GM12878 (cell line): Measurements from ENCODE around the gene CAMTA1. TPM values are rescaled to one million over a fixed set of nuclear protein-coding genes. Genes with fewer than 3 reads are reported as not detected.
A peak's percentile ranks its signal among the peaks of the same experiment; 100 is the strongest.

Experiments
- ATAC-seq: fragments of 200-7000 bp; cut with Tn5 transposase; 3 replicates; pipeline ENCODE4 v1.9.1; 2020; ENCODE audit warnings: mild to moderate bottlenecking, moderate library complexity
- BruUV-seq: library from RNA; stranded (reverse); fragments of 400-500 nt; replicated peaks from 2 replicates; lab custom pipeline; 2021; lab: Mats Ljungman, UMichigan
- CTCF ChIA-PET: fragments of 300-600 bp; sonication (Branson Sonifier 250); formaldehyde crosslinking; extraction: SDS; loops from one replicate; lab custom pipeline; 2021; ENCODE audit warnings: inconsistent platforms; lab: Yijun Ruan, JAX
- POLR2A ChIA-PET: fragments of 350-600 bp; formaldehyde crosslinking; extraction: SDS; loops from one replicate; lab custom pipeline; 2021; ENCODE audit warnings: inconsistent platforms; lab: Charles Lee
- RAD21 ChIA-PET: fragments of 300-600 bp; sonication (Branson Sonifier 250); formaldehyde crosslinking; loops from one replicate; lab custom pipeline; 2023; ENCODE audit warnings: antibody characterized with exemption; ENCODE audit not compliant: unreplicated experiment; lab: Charles Lee
- SMC1A ChIA-PET: fragments of 300-600 bp; sonication (Branson Sonifier 250); formaldehyde crosslinking; loops from one replicate; lab custom pipeline; 2023; ENCODE audit not compliant: unreplicated experiment, uncharacterized antibody; lab: Charles Lee
- DNase-seq: peaks from one replicate; pipeline ENCODE4 v3.0.0-alpha.2; 2011; ENCODE audit warnings: low read depth, low spot score
- FAIRE-seq: peaks from 3 replicates; lab custom pipeline; 2011; peaks lifted over from hg19 to GRCh38; lab: Jason Lieb, UNC
- H2AFZ ChIP-seq: 2 replicates; pipeline ENCODE4 v1.6.0; 2011; ENCODE audit warnings: low read depth, low read length, control low read depth; ENCODE audit not compliant: control insufficient read depth
- H3K27ac ChIP-seq: 2 replicates; pipeline ENCODE4 v1.5.1; 2011; ENCODE audit warnings: control low read depth; ENCODE audit not compliant: control insufficient read depth, insufficient read depth
- H3K27me3 ChIP-seq, 2 experiments: replicated peaks in 1 of 2; 2 replicates each; pipeline versions ENCODE4 v1.6.0 to v1.6.1; 2011; ENCODE audit warnings: low read length in 1 of 2; ENCODE audit not compliant: control insufficient read depth in 2 of 2, insufficient read depth in 2 of 2
- H3K36me3 ChIP-seq, 2 experiments: 2 replicates each; pipeline ENCODE4 v1.5.1; 2011; ENCODE audit warnings: low read length in 1 of 2; ENCODE audit not compliant: control insufficient read depth in 2 of 2, insufficient read depth in 2 of 2
- H3K4me1 ChIP-seq: 2 replicates; pipeline ENCODE4 v1.6.1; 2011; ENCODE audit warnings: mild to moderate bottlenecking, low read length, moderate library complexity, mixed read lengths; ENCODE audit not compliant: control insufficient read depth, insufficient read depth
- H3K4me2 ChIP-seq: 2 replicates; pipeline ENCODE4 v1.6.0; 2011; ENCODE audit warnings: control low read depth; ENCODE audit not compliant: control insufficient read depth, insufficient read depth
- H3K4me3 ChIP-seq: fragments of 200-600 bp; sonication (generic); 2 replicates; pipeline ENCODE4 v1.5.1; 2016
- H3K79me2 ChIP-seq: 2 replicates; pipeline ENCODE4 v1.6.0; 2011; ENCODE audit warnings: low read length; ENCODE audit not compliant: control insufficient read depth, insufficient read depth
- H3K9ac ChIP-seq: 2 replicates; pipeline ENCODE4 v1.8.0; 2011; ENCODE audit warnings: low read length, control low read depth, mixed read lengths; ENCODE audit not compliant: control insufficient read depth, insufficient read depth
- H3K9me3 ChIP-seq: replicated peaks from 3 replicates; pipeline ENCODE4 v1.5.1; 2011; ENCODE audit warnings: mild to moderate bottlenecking, low read length; ENCODE audit not compliant: control insufficient read depth, insufficient read depth
- H4K20me1 ChIP-seq: 2 replicates; pipeline ENCODE4 v1.6.0; 2011; ENCODE audit not compliant: control insufficient read depth, insufficient read depth
- BCL11A ChIP-seq: IDR thresholded peaks from 2 replicates; pipeline ENCODE4 v1.6.1; 2011; ENCODE audit warnings: low read depth, low read length
- CEBPB ChIP-seq, 2 experiments: fragments of 150-350 bp in 1 of 2; IDR thresholded peaks; 2 replicates each; pipeline ENCODE4 v1.6.1; 2012 to 2014; ENCODE audit warnings: low read depth in 2 of 2, low read length in 2 of 2, borderline replicate concordance in 1 of 2, inconsistent platforms in 1 of 2
- CREB1 ChIP-seq: IDR thresholded peaks from 2 replicates; pipeline ENCODE4 v1.6.1; 2012; ENCODE audit warnings: low read depth, mild to moderate bottlenecking, inconsistent platforms
- EP300 ChIP-seq, 2 experiments: fragments of 150-350 bp in 1 of 2; IDR thresholded peaks; 2 replicates each; pipeline ENCODE4 v1.6.1; 2011 to 2012; ENCODE audit warnings: low read depth in 2 of 2, low read length in 2 of 2, borderline replicate concordance in 1 of 2, improper control_type of control experiment in 1 of 2, inconsistent platforms in 1 of 2; ENCODE audit not compliant: control insufficient read depth in 1 of 2
- FOXM1 ChIP-seq: IDR thresholded peaks from 2 replicates; pipeline ENCODE4 v1.6.1; 2012; ENCODE audit warnings: low read depth, mild to moderate bottlenecking, inconsistent platforms, low read length, moderate library complexity
- HDAC6 ChIP-seq: fragments of 200-600 bp; sonication (generic); IDR thresholded peaks from one replicate; pipeline ENCODE4 v1.8.0; 2017; ENCODE audit warnings: antibody characterized with exemption; ENCODE audit not compliant: unreplicated experiment
- IKZF2 ChIP-seq, 2 experiments: fragments of 450-650 bp; IDR thresholded peaks; 2 replicates each; pipeline ENCODE4 v1.6.1; 2017; ENCODE audit warnings: mild to moderate bottlenecking in 2 of 2, moderate library complexity in 2 of 2
- KAT2A ChIP-seq: conservative IDR thresholded peaks from 2 replicates; pipeline ENCODE4 v1.6.1; 2011; ENCODE audit warnings: low read depth, low read length; ENCODE audit not compliant: control insufficient read depth
- MEF2B ChIP-seq: fragments of 450-650 bp; IDR thresholded peaks from 2 replicates; pipeline ENCODE4 v1.6.1; 2018; ENCODE audit warnings: mild to moderate bottlenecking, moderate library complexity; ENCODE audit not compliant: partially characterized antibody, poor library complexity, severe bottlenecking
- NBN ChIP-seq: fragments of 450-650 bp; IDR thresholded peaks from 2 replicates; pipeline ENCODE4 v1.6.1; 2016
- NR2C1 ChIP-seq: fragments of 450-650 bp; IDR thresholded peaks from 2 replicates; pipeline ENCODE4 v1.6.1; 2017; ENCODE audit warnings: antibody characterized with exemption, mild to moderate bottlenecking, moderate library complexity
- NRF1 ChIP-seq: conservative IDR thresholded peaks from 2 replicates; pipeline ENCODE4 v1.6.1; 2011; ENCODE audit warnings: mild to moderate bottlenecking, low read depth, low read length, improper control_type of control experiment
- RUNX3 ChIP-seq: IDR thresholded peaks from 2 replicates; pipeline ENCODE4 v1.6.1; 2012; ENCODE audit warnings: low read length, inconsistent platforms
- SRF ChIP-seq, 2 experiments: IDR thresholded peaks; 2 replicates each; pipeline ENCODE4 v1.6.1; 2011; ENCODE audit warnings: low read depth in 2 of 2, low read length in 2 of 2, mild to moderate bottlenecking in 1 of 2, moderate library complexity in 1 of 2
- WGBS: methylation state at CpG from one replicate; pipeline ENCODE4 v1.1.6; 2016; ENCODE audit warnings: low lambda C conversion rate; ENCODE audit not compliant: insufficient replicate concordance, insufficient coverage; ENCODE audit errors: missing lambda C conversion rate; 5-methylcytosine and 5-hydroxymethylcytosine counted together
- in situ Hi-C: fragments of 300-500 bp; cut with MboI; formaldehyde crosslinking; loops from 9 replicates; pipeline ENCODE4 v1.14.3; 2018; ENCODE audit warnings: mixed read lengths
- intact Hi-C: fragments of 100-400 bp; cut with micrococcal nuclease; formaldehyde crosslinking; loops from one replicate; pipeline ENCODE4 v1.14.2; 2022; ENCODE audit not compliant: unreplicated experiment
- polyA plus RNA-seq, 11 experiments: library from polyadenylated mRNA; depleted of rRNA in 4 of 11; unstranded in 6 of 11; stranded (reverse) in 5 of 11; fragments of >200 nt; fragmentation: Nextera tagmentation in 4 of 11; fragmentation: Illumina TruSeq in 1 of 11; extraction: Ambion mirVana in 4 of 11; extraction: Trizol in 1 of 11; gene quantifications; 1 replicate in 1 of 11; 2 replicates in 10 of 11; pipeline versions ENCODE4 v1.2.1 to v1.2.3, GENCODE V29; 2011 to 2016; ENCODE audit warnings: inconsistent platforms in 2 of 11, missing spikeins in 2 of 11, low read depth in 1 of 11
- total RNA-seq, 4 experiments: library from RNA; depleted of rRNA in 3 of 4; stranded (reverse); fragments of >200 nt in 3 of 4; fragmentation: Illumina TruSeq in 1 of 4; extraction: Trizol in 1 of 4; gene quantifications; 2 replicates each; pipeline versions ENCODE4 v1.2.1 to v1.2.3, GENCODE V29; 2013 to 2021
- TF ChIP-seq, protein P1 (sequence below): fragments of 450-650 bp; IDR thresholded peaks from 2 replicates; pipeline ENCODE4 v1.6.1; 2016; ENCODE audit warnings: mild to moderate bottlenecking

CAMTA1 gene
- total and polyA plus RNA-seq, 10 of the 15 experiments (the other 5 are each of a cell fraction or from before 2014, with no cell fraction given): 37.7 to 148 (median 76.4) TPM

GRCh38 chr1:7549277-7550161, 764.3 kb downstream of the CAMTA1 start:
- Histone ChIP-seq H2AFZ (peak overlapping the region; percentile 4), H3K9me3 (no peaks in the 10 kb centered on the region; the same call in 2 of the 3 replicates), H4K20me1 (no peaks in the 10 kb centered on the region), H3K9ac (no peak overlapping the region), H3K79me2 (no peaks in the 10 kb centered on the region), H3K36me3 (no peaks in the 10 kb centered on the region), H3K27me3 (no peaks in the 10 kb centered on the region), H3K4me2 (peak overlapping the region; percentile 30; the same call in 1 of the 2 replicates), H3K4me1 (no peaks in the 10 kb centered on the region; the same call in 1 of the 2 replicates), H3K27ac (no peak overlapping the region; the same call in 1 of the 2 replicates), H3K4me3 (no peak overlapping the region)
- ChIA-PET SMC1A (no interaction called here), POLR2A (no interaction called here), CTCF (no interaction called here), RAD21 (no interaction called here)
- no peak for TF ChIP-seq NBN
- no peak for TF ChIP-seq KAT2A
- peak; percentile 40; the same call in 1 of the 2 replicates for TF ChIP-seq NR2C1
- TF ChIP-seq NRF1: no peak
- TF ChIP-seq, protein P1, sequence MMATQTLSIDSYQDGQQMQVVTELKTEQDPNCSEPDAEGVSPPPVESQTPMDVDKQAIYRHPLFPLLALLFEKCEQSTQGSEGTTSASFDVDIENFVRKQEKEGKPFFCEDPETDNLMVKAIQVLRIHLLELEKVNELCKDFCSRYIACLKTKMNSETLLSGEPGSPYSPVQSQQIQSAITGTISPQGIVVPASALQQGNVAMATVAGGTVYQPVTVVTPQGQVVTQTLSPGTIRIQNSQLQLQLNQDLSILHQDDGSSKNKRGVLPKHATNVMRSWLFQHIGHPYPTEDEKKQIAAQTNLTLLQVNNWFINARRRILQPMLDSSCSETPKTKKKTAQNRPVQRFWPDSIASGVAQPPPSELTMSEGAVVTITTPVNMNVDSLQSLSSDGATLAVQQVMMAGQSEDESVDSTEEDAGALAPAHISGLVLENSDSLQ: peak; percentile 32; the same call in 1 of the 2 replicates
- 0 out of 4 replicates have a peak, but pooled peaks of 1 of the 2 experiments have one; percentile 14 for TF ChIP-seq SRF (IDR thresholded peaks at IDR 0.05; ENCODE audit: low read depth in 2 of 2, low read length in 2 of 2)
- 0 out of 4 replicates have a peak, but pooled peaks of 1 of the 2 experiments have one; percentile 14 for TF ChIP-seq IKZF2 (IDR thresholded peaks at IDR 0.05)
- TF ChIP-seq CEBPB (IDR thresholded peaks at IDR 0.05; ENCODE audit: borderline replicate concordance in 1 of 2, low read depth in 2 of 2, low read length in 2 of 2): no peak
- TF ChIP-seq HDAC6: no peak
- no peak for TF ChIP-seq BCL11A
- TF ChIP-seq FOXM1: no peak
- TF ChIP-seq CREB1: no peak
- peak; percentile 47 for TF ChIP-seq MEF2B
- TF ChIP-seq EP300 (IDR thresholded peaks at IDR 0.05; ENCODE audit: borderline replicate concordance in 1 of 2, control insufficient read depth in 1 of 2, low read depth in 2 of 2, low read length in 2 of 2): no peak
- TF ChIP-seq RUNX3: no peak
- intact Hi-C loops: no loop called here
- BruUV-seq: no TSS peak
- in situ Hi-C loops: no loop called here
- ATAC-seq (peak; percentile 72), DNase-seq (peak; percentile 56), FAIRE-seq (no peak)
- 2% methylated on average over 10 of the region's 10 CpGs for WGBS
